Ishikawa (cell line): Measurements from ENCODE around the gene MAGI2.
A peak's percentile ranks its signal among the peaks of the same experiment; 100 is the strongest.

ENCODE experiments used
- CEBPB ChIP-seq: IDR thresholded peaks from 2 replicates; pipeline ENCODE4 v1.6.1; 2012
- CREB1 ChIP-seq: IDR thresholded peaks from 2 replicates; pipeline ENCODE4 v1.6.1; 2012; ENCODE audit warnings: low read depth
- EGR1 ChIP-seq: IDR thresholded peaks from 2 replicates; pipeline ENCODE4 v1.6.1; 2012
- EP300 ChIP-seq: IDR thresholded peaks from 2 replicates; pipeline ENCODE4 v1.6.1; 2012; ENCODE audit warnings: borderline replicate concordance
- FOXM1 ChIP-seq: IDR thresholded peaks from 2 replicates; pipeline ENCODE4 v1.6.1; 2012; ENCODE audit warnings: low read depth, borderline replicate concordance
- MAX ChIP-seq: IDR thresholded peaks from 2 replicates; pipeline ENCODE4 v1.6.1; 2012
- NFIC ChIP-seq: IDR thresholded peaks from 2 replicates; pipeline ENCODE4 v1.6.1; 2012
- RAD21 ChIP-seq: IDR thresholded peaks from 2 replicates; pipeline ENCODE4 v1.6.1; 2012; ENCODE audit warnings: low read depth
- REST ChIP-seq: IDR thresholded peaks from 2 replicates; pipeline ENCODE4 v1.6.1; 2012; ENCODE audit warnings: low read depth, mild to moderate bottlenecking
- TAF1 ChIP-seq: IDR thresholded peaks from 2 replicates; pipeline ENCODE4 v1.6.1; 2012; ENCODE audit warnings: low read depth, mild to moderate bottlenecking
- TCF12 ChIP-seq: IDR thresholded peaks from 2 replicates; pipeline ENCODE4 v1.6.1; 2012; ENCODE audit warnings: low read depth
- TEAD4 ChIP-seq: IDR thresholded peaks from 2 replicates; pipeline ENCODE4 v1.6.1; 2012
- USF1 ChIP-seq: IDR thresholded peaks from 2 replicates; pipeline ENCODE4 v1.6.1; 2012
- YY1 ChIP-seq: IDR thresholded peaks from 2 replicates; pipeline ENCODE4 v1.6.1; 2012; ENCODE audit warnings: low read depth
- ZBTB7A ChIP-seq: IDR thresholded peaks from 2 replicates; pipeline ENCODE4 v1.6.1; 2012; ENCODE audit warnings: low read depth

MAGI2 gene

GRCh38 chr7:78011642-78012041 lies 1441.8 kb downstream of the MAGI2 start:
- TF ChIP-seq FOXM1 (no peak), TAF1 (no peak), YY1 (no peak), NFIC (no peak), REST (no peak), RAD21 (no peak), TEAD4 (no peak), TCF12 (no peak), USF1 (no peak), CREB1 (no peak), MAX (no peak), EP300 (no peak), ZBTB7A (no peak), EGR1 (no peak), CEBPB (no peak)

- TF ChIP-seq CREB1 (no peak), RAD21 (no peak), EP300 (no peak), YY1 (no peak), EGR1 (no peak), NFIC (no peak), CEBPB (no peak), FOXM1 (no peak), USF1 (no peak), REST (no peak), ZBTB7A (no peak), MAX (no peak), TCF12 (no peak), TEAD4 (no peak), TAF1 (no peak)
Measured at GRCh38 chr7:78007231-78007630, 1446.2 kb downstream of the MAGI2 start.

GRCh38 chr7:78006063-78006755 lies 1447.3 kb downstream of the MAGI2 start:
- no peak for TF ChIP-seq RAD21
- TF ChIP-seq TEAD4, result no peak
- no peak for TF ChIP-seq USF1
- no peak for TF ChIP-seq NFIC
- TF ChIP-seq REST, result no peak
- no peak for TF ChIP-seq EGR1
- TF ChIP-seq ZBTB7A, result no peak
- no peak for TF ChIP-seq EP300
- no peak for TF ChIP-seq TCF12
- no peak for TF ChIP-seq MAX
- TF ChIP-seq TAF1, result no peak
- no peak for TF ChIP-seq YY1

GRCh38 chr7:78002715-78003114 lies 1450.8 kb downstream of the MAGI2 start:
- TF ChIP-seq REST (no peak), USF1 (peak; percentile 73)
